ENCODE results near the gene ABCG1. TPM values are rescaled to one million over a fixed set of nuclear protein-coding genes. Genes with fewer than 3 reads are reported as not detected.

ABCG1 gene
- total and polyA plus RNA-seq, 7 donors, result 6.0 to 19.3 (median 11.6) TPM

- intact Hi-C loops (cut with DNase I), result no loop called here
- no peak for DNase-seq
- Histone ChIP-seq H3K27me3 (no peaks in the 10 kb centered on the region), H3K27ac (no peak overlapping the region), H3K36me3 (peaks cover 8 to 28% (median 17%) of the 10 kb centered on the region in 4 donors), H3K9me3 (no peaks in the 10 kb centered on the region), H3K4me1 (no peaks in the 10 kb centered on the region), H3K4me3 (no peak overlapping the region)
- 83 to 87% methylated on average over 7 of the region's 7 CpGs for WGBS, 2 donors
- TF ChIP-seq EP300 (IDR thresholded peaks at IDR 0.05) (no peak), CTCF (IDR thresholded peaks at IDR 0.05) (no peak), POLR2A (IDR thresholded peaks at IDR 0.05) (no peak), POLR2AphosphoS5 (IDR thresholded peaks at IDR 0.05) (no peak)
Measured at GRCh38 chr21:42296501-42296900, 77.6 kb downstream of the ABCG1 start.

- WGBS, 2 donors, result 84 to 85% methylated on average over 9 of the region's 9 CpGs
- no peaks in the 10 kb centered on the region for H3K27me3 ChIP-seq
- peaks cover 0 to 19% (median 13%) of the 10 kb centered on the region in 4 donors for H3K36me3 ChIP-seq
Measured at GRCh38 chr21:42297377-42297776, 78.4 kb downstream of the ABCG1 start.

GRCh38 chr21:42298237-42298636 lies 79.3 kb downstream of the ABCG1 start:
- H3K27ac ChIP-seq, result no peak overlapping the region
- H3K4me1 ChIP-seq, result no peaks in the 10 kb centered on the region
- no peaks in the 10 kb centered on the region for H3K9me3 ChIP-seq
- H3K27me3 ChIP-seq, result no peaks in the 10 kb centered on the region
- 64 to 74% methylated on average over 6 of the region's 6 CpGs for WGBS, 2 donors
- intact Hi-C loops (cut with DNase I), result no loop called here
- H3K36me3 ChIP-seq, result peaks cover 0 to 19% (median 11%) of the 10 kb centered on the region in 4 donors
- H3K4me3 ChIP-seq, result no peak overlapping the region
- no peak for TF ChIP-seq EP300 (IDR thresholded peaks at IDR 0.05)
- TF ChIP-seq CTCF (IDR thresholded peaks at IDR 0.05), result no peak
- no peak for TF ChIP-seq POLR2AphosphoS5 (IDR thresholded peaks at IDR 0.05)
- TF ChIP-seq POLR2A (IDR thresholded peaks at IDR 0.05), result no peak
- no peak for DNase-seq

More at GRCh38 chr21:42297377-42297776, 78.4 kb downstream of the ABCG1 start:
- H3K27ac ChIP-seq, result no peak overlapping the region
- no peak for DNase-seq
- no peaks in the 10 kb centered on the region for H3K9me3 ChIP-seq
- no peak for TF ChIP-seq CTCF (IDR thresholded peaks at IDR 0.05)
- no peak for TF ChIP-seq POLR2A (IDR thresholded peaks at IDR 0.05)
- TF ChIP-seq EP300 (IDR thresholded peaks at IDR 0.05), result no peak
- TF ChIP-seq POLR2AphosphoS5 (IDR thresholded peaks at IDR 0.05), result no peak
- H3K4me3 ChIP-seq, result no peak overlapping the region
- intact Hi-C loops (cut with DNase I), result no loop called here
- H3K4me1 ChIP-seq, result no peaks in the 10 kb centered on the region

GRCh38 chr21:42298657-42299056 lies 79.7 kb downstream of the ABCG1 start:
- H3K4me1 ChIP-seq, result no peaks in the 10 kb centered on the region
- no peaks in the 10 kb centered on the region for H3K27me3 ChIP-seq
- H3K27ac ChIP-seq, result no peak overlapping the region
- WGBS, 2 donors, result 92 to 94% methylated on average over 5 of the region's 5 CpGs
- no peaks in the 10 kb centered on the region for H3K9me3 ChIP-seq
- TF ChIP-seq POLR2AphosphoS5 (IDR thresholded peaks at IDR 0.05) (no peak), CTCF (IDR thresholded peaks at IDR 0.05) (no peak), EP300 (IDR thresholded peaks at IDR 0.05) (no peak), POLR2A (IDR thresholded peaks at IDR 0.05) (no peak)
- no peak overlapping the region for H3K4me3 ChIP-seq
- intact Hi-C loops (cut with DNase I), result no loop called here
- DNase-seq, result no peak
- H3K36me3 ChIP-seq, result peaks cover 0 to 19% (median 10%) of the 10 kb centered on the region in 4 donors
